Body of pancreas (tissue), 4 donors: ENCODE results near the gene HTR6. TPM values are rescaled to one million over a fixed set of nuclear protein-coding genes. Genes with fewer than 3 reads are reported as not detected.

Experiments used
- ATAC-seq: fragments of 150-250 bp; one replicate; pipeline ENCODE4 v1.9.1; 2016
- DNase-seq, 4 donors: peaks; one replicate each; pipeline ENCODE4 v3.0.0-alpha.2; 2019
- H3K27ac ChIP-seq, 4 donors: fragments of 200-600 bp; sonication (generic); 1 replicate in 3 of 4; 2 replicates in 1 of 4; pipeline versions ENCODE4 v1.5.1 to v1.6.1; 2016 to 2019; ENCODE audit warnings: mild to moderate bottlenecking in 1 of 4, mixed read lengths in 1 of 4, moderate library complexity in 1 of 4
- H3K27me3 ChIP-seq, 2 donors: fragments of 200-600 bp; sonication (generic); one replicate each; pipeline ENCODE4 v1.6.0; 2016; ENCODE audit warnings: mild to moderate bottlenecking in 1 of 2
- H3K36me3 ChIP-seq, 2 donors: fragments of 200-600 bp; sonication (generic); replicated peaks in 1 of 2; 2 replicates each; pipeline ENCODE4 v1.5.1; 2016; ENCODE audit warnings: low read depth in 2 of 2; ENCODE audit not compliant: insufficient read depth in 1 of 2
- H3K4me1 ChIP-seq: fragments of 200-600 bp; sonication (generic); one replicate; pipeline ENCODE4 v1.6.0; 2016
- H3K4me3 ChIP-seq, 2 donors: fragments of 200-600 bp; sonication (generic); 1 replicate in 1 of 2; 2 replicates in 1 of 2; pipeline ENCODE4 v1.5.1; 2016 to 2019
- H3K9me3 ChIP-seq, 3 donors: fragments of 200-600 bp; sonication (generic); 1 replicate in 2 of 3; 2 replicates in 1 of 3; pipeline ENCODE4 v1.5.1; 2016
- POLR2A ChIP-seq, 3 donors: fragments of 450-650 bp; IDR thresholded peaks; one replicate each; pipeline ENCODE4 v1.6.1; 2016; ENCODE audit warnings: antibody characterized with exemption in 3 of 3, mild to moderate bottlenecking in 2 of 3
- WGBS, 2 donors: methylation state at CpG; one replicate each; pipeline ENCODE4 v1.1.5; 2017; 5-methylcytosine and 5-hydroxymethylcytosine counted together
- intact Hi-C: fragments of 100-400 bp; cut with DNase I; formaldehyde crosslinking; loops from one replicate; pipeline ENCODE4 v1.15.1; 2023
- total RNA-seq, 2 donors: library from RNA; depleted of rRNA; stranded (reverse); fragments of >200 nt; gene quantifications; one replicate each; pipeline ENCODE4 v1.1.0, GENCODE V29; 2016
- TF ChIP-seq, protein P1 (sequence below), 7 experiments: fragments of 450-650 bp in 4 of 7; fragments of 200-600 bp in 3 of 7; sonication (generic) in 3 of 7; IDR thresholded peaks; one replicate each; pipeline ENCODE4 v1.5.1; 2016 to 2019; ENCODE audit warnings: antibody characterized with exemption in 7 of 7

The HTR6 gene
- total RNA-seq, 2 donors from 2014 or later = not detected

DNA sequence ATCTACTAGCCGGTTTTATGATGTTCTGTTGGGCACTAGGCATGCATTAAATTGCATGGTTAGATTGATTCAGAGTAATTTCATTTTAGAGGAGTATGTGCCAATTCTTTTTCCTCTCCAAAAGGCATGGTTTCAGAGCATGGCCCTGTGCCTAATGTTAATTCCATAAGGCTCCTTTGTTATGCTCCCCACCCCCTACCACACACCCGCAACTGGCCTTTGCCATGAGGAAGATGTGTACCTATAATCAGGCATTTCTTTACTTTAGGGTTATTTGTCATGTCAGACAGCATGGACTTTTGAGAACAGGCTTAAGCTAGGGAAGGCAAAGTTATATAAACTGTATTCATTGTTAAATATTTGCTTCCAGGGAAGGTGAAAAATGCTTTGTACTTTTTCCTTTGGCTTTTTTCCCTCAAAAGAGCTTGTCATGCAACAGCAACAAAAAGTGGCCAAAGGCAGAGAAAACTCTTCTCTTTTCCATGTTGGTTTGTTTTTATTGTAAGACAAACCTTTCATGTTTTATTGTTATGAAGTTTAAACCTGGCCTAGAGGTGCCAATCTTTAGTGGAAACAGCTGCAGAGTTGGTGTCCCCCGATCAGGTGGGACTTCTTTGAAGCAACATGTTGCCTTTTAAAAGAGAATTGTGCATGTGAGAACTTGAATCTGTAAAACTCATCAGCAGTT is 44.8 kb upstream of the HTR6 start:
- H3K36me3 ChIP-seq = peaks cover 0 to 4% of the 10 kb centered on the region in 2 donors
- TF ChIP-seq, protein P1, sequence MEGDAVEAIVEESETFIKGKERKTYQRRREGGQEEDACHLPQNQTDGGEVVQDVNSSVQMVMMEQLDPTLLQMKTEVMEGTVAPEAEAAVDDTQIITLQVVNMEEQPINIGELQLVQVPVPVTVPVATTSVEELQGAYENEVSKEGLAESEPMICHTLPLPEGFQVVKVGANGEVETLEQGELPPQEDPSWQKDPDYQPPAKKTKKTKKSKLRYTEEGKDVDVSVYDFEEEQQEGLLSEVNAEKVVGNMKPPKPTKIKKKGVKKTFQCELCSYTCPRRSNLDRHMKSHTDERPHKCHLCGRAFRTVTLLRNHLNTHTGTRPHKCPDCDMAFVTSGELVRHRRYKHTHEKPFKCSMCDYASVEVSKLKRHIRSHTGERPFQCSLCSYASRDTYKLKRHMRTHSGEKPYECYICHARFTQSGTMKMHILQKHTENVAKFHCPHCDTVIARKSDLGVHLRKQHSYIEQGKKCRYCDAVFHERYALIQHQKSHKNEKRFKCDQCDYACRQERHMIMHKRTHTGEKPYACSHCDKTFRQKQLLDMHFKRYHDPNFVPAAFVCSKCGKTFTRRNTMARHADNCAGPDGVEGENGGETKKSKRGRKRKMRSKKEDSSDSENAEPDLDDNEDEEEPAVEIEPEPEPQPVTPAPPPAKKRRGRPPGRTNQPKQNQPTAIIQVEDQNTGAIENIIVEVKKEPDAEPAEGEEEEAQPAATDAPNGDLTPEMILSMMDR (IDR thresholded peaks at IDR 0.05) = no peak
- WGBS, 2 donors = 29 to 32% methylated on average over 3 of the region's 3 CpGs
- H3K27ac ChIP-seq = peak overlapping the region in 2 of 4 donors; percentile 35 to 45
- ATAC-seq (peak; percentile 70), DNase-seq (peak in 1 of 4 donors; percentile 19)
- H3K4me3 ChIP-seq = no peak overlapping the region
- no peaks in the 10 kb centered on the region for H3K27me3 ChIP-seq
- H3K9me3 ChIP-seq = no peaks in the 10 kb centered on the region
- peaks cover 43% of the 10 kb centered on the region for H3K4me1 ChIP-seq
- intact Hi-C loops = no loop called here

DNA sequence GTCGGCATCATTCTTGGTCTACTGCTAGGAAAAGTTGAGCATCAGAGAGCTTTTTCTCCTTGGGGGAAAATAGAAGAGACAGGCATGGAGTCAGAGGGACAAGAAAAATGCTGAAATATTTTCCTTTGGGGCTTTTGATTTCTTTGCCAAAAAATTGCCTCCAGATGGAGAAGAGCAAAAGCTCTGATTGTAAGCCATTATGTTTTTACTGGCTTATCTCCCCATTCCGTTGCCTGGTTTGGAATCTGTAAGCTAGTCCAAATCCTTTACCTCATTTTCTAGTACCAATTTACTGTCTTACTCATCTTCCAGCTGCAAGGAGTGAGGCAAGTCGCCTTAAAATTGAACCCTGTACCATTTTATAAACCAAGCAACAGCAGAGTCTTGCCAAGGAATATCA is 43.9 kb upstream of the HTR6 start:
- no peak for ATAC-seq
- 74 to 77% methylated on average over 3 of the region's 3 CpGs for WGBS, 2 donors
- peak overlapping the region in 1 of 4 donors; percentile 2 for H3K27ac ChIP-seq

DNA sequence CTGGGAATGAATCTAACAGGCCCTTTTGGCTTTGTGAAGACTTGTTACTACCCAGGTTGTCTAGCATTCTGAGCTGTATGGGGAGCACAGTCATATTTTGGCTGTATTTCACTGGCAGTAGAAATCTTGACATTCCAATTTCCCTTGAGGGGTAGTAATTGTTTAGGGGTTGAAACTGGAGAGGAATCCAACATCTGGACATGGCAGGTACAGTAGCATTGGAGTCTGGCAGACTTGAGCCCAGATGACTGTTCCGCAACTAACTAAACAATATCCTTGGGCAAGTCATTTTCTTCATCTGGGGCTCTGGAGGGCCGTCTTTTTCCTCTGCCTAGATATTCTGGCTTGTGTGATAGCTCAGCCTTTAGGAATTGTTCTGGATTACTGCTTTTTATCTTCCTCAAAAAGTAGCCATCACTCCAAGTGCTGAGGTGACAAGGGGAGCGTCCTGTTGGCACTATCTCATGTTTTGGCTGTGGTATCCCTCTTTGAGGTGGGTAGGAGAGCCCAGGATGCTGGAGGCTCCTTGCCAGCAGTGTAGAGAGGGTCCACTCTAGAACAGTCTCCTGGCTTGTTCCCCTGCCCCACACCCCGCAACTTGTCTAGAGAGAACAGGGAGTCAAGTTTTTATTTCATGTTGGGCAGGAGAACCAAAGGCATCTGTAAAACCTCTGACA is 43.3 kb upstream of the HTR6 start:
- Histone ChIP-seq H3K27ac (peak overlapping the region in 1 of 4 donors; percentile 2), H3K4me1 (peaks cover 38% of the 10 kb centered on the region), H3K4me3 (no peak overlapping the region), H3K9me3 (no peaks in the 10 kb centered on the region), H3K27me3 (no peaks in the 10 kb centered on the region), H3K36me3 (peaks cover 0 to 4% of the 10 kb centered on the region in 2 donors)
- intact Hi-C loops = no loop called here
- ATAC-seq (no peak), DNase-seq (no peak)
- WGBS, 2 donors = 90 to 97% methylated on average over 4 of the region's 4 CpGs
- no peak for TF ChIP-seq POLR2A (IDR thresholded peaks at IDR 0.05)
- TF ChIP-seq, protein P1 (IDR thresholded peaks at IDR 0.05) = no peak

More for the DNA sequence above, 43.9 kb upstream of the HTR6 start:
- Histone ChIP-seq H3K27me3 (no peaks in the 10 kb centered on the region), H3K36me3 (peaks cover 0 to 4% of the 10 kb centered on the region in 2 donors), H3K4me1 (peaks cover 43% of the 10 kb centered on the region), H3K9me3 (no peaks in the 10 kb centered on the region), H3K4me3 (no peak overlapping the region)
- DNase-seq = no peak
- intact Hi-C loops = no loop called here
- TF ChIP-seq POLR2A (IDR thresholded peaks at IDR 0.05) = no peak
- TF ChIP-seq, protein P1 (IDR thresholded peaks at IDR 0.05) = no peak

DNA sequence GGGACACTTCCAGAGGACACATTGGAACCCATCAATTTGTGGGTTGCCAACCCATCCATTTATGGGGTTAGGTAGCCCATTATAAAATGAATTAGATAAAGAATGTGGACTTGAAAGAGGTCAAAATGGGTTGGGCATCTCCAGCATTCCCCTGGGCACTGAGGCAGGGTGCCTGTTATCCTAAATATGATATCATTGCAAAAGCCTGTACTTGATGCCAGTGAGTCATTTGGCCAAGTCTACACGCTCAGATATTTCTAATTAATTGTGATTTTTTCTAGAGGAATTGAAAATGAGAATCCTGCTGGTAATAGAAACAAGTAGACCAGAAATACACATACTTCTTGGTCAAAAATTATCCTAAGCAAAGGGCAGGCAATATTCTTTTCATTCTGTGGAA is 42.5 kb upstream of the HTR6 start:
- DNase-seq = no peak
- Histone ChIP-seq H3K36me3 (peaks cover 2 to 10% of the 10 kb centered on the region in 2 donors), H3K27ac (no peak overlapping the region), H3K4me1 (peaks cover 30% of the 10 kb centered on the region), H3K27me3 (no peaks in the 10 kb centered on the region), H3K4me3 (no peak overlapping the region), H3K9me3 (no peaks in the 10 kb centered on the region)
- 73 to 94% methylated on average over 1 of the region's 1 CpG for WGBS, 2 donors
- no peak for ATAC-seq
- no peak for TF ChIP-seq POLR2A (IDR thresholded peaks at IDR 0.05)
- TF ChIP-seq, protein P1 (IDR thresholded peaks at IDR 0.05) = no peak
- intact Hi-C loops = no loop called here
